HG03565 (cell line): ENCODE data around the gene CRB2.

Experiments
- ATAC-seq: cut with Tn5 transposase; IDR thresholded peaks from one replicate; pipeline ENCODE4 v1.9.1; 2021; ENCODE audit warnings: mild to moderate bottlenecking, moderate library complexity; ENCODE audit not compliant: unreplicated experiment

Gene CRB2

DNA sequence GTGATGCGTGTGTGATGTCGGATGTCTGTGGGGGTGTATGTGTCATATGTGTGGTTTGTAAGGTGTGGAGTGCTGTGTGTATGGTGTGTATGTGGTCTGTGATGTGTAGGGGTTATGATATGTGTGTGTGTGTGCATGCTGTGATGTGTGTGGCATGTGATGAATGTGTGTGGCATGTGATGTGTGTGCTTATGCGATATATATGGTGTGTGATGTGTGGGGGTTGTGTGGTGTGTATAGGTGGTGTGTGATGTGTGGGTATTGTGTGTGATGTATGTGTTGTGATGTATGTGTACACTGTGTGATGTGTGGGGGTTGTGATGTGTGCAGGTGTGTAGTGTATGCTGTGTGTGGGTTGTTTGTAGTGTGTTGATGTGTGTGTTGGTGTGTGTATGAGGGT, 9.2 kb upstream of the CRB2 start:
- no peak for ATAC-seq

- ATAC-seq: no peak
Measured at GRCh38 chr9:123347289-123348060, 8.5 kb upstream of the CRB2 start.

DNA sequence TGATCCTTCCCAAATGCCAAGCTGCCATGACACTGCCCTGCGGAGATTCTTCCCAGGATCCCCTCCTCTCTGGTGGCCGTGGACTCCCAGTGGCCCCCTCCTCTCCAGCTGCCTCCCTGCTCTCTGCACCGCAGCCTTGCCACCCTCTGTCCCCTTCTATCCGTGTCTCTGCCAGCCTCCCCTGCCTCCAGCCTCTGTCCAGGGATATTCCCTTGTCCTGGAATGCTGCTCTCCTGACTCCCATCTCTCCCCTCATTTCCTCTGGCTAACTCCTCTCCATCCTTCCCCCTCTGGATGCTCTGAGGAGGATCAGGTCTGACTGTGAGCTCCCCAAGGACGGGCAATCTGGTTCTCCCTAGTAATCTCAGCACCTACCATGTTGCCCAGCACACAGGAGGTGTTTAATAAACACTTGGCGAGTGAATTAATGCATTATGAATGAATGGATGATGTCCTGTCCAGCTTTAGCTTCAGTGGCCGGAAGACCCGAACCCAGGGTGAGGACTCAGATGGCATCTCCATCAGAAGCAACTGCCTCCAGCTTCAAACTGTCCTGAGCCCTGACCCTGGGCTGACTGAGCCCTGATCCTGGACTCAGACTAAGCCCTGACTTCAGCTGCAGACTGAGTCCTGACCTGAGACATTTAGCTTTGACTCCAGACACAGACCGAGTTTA, 7.5 kb upstream of the CRB2 start:
- no peak for ATAC-seq

DNA sequence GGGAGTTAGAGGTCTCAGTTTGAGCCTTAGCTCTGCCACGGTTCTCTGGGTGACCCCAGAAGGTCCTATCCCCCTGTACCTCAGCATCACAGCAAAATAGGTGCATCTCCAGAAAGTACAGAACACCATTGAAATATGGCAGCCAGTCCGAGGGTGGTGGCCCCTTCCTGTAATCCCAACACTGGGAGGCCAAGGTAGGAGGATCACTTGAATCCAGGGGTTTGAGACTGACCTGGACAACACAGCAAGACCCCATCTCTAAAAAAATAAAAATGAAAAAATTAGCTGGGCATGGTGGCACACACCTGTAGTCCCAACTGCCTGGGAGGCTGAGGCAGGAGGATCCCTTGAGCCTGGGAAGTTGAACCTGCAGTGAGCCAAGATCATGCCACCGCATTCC, 7.0 kb upstream of the CRB2 start:
- ATAC-seq: no peak

DNA sequence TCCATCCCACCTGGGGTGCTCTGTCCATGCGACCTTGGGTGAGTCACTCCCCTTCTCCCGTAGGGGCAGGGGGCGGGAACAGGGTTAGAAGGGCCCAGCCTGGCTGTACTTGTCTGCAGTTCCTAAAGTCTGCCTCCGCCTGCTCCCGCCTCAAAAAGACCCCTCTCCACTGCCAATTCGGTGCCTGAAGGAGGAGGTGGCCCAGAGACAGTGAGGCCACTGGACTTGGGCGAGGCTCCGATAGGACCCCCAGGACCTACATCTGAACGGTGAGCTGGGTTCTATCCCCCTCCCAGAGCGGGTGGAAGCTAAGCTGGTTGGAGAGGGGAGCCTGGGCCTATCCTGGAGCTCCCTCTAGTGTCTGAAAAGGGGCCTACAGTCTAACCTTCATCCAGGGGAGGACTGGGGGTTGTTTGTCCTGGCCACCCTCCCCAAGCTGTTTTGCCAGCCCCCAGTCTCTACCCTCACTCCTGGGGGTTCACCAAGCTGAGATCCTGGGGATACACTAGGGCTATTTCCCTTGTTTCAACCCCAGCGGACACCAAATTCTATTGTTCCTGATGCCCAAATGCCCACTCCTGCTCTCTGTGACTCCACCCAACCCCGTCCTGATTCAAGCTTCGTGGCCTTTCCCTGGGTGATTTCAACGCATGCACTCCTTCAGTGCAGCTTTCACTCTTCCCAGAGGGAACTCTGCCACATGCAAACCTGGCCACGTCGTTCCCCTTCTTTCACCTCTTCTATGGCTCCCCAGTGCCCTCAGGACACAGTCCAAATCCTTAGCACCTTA, 6.1 kb upstream of the CRB2 start:
- ATAC-seq: no peak

- ATAC-seq: no peak
Measured at GRCh38 chr9:123350590-123351310, 5.2 kb upstream of the CRB2 start.

GRCh38 chr9:123353041-123353440, 3.0 kb upstream of the CRB2 start:
- no peak for ATAC-seq

GRCh38 chr9:123353984-123354591, 1.9 kb upstream of the CRB2 start:
- ATAC-seq: no peak

- no peak for ATAC-seq
Measured at GRCh38 chr9:123354806-123355508, 1.0 kb upstream of the CRB2 start.

DNA sequence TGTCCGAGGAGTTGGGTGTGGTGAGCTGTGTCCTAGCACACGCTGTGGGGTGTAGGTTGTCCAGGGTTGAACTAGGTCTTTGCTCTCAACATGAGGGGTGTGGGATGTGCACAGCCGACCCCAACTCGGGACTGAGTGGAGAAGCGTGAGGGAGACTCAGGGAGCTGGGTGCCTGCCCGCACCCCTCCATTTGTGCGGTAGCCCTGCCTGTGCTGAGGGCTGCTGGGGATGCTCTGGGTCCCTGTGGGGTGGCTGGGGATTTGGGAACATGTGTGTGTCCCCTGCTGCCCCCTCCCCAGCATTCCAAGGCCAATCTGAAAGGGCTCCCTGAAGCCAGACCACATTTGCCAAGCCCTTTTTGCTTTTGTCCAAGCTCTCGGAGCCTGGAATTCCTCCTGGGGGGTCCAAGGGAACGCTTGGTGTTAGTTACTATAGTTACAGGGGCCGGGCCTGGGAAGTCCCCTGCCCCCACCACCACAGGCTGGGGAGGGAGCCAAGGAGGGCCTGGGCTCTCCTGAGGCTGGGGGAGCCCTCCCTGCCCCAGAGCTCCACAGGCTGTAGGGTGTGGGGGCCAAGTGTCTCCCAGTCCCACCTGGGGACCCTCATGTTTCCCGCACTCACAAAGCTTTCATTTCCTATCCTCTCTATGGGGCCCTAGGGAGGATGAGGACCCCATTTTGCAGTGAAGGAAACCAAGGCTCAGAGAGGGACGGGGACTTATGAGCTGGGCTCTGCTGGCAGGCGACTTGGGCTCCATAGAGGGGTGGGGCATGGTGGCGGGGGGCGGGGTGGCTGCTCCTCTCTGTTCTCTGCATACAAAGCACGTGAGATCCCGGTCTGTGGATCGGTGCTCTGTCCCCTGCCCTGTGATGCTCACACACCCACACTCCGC, 1.1 kb downstream of the CRB2 start:
- no peak for ATAC-seq

DNA sequence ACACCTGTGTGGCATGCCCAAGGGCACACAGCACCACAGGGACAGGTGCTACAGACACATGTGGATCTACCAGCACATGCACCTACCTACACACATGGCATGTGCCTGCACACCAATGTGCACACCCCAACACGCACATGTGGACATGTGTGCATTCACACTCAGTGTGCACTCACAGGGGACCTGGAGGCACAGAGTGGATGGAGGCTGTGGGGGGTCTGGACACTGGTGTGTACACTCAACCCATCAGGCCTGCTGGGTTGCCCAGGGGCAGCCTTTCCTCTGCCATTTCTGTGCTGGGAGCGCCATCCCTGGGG, 1.7 kb downstream of the CRB2 start:
- no peak for ATAC-seq

GRCh38 chr9:123358181-123358905, 2.3 kb downstream of the CRB2 start:
- no peak for ATAC-seq

GRCh38 chr9:123359106-123359505, 3.1 kb downstream of the CRB2 start:
- no peak for ATAC-seq

DNA sequence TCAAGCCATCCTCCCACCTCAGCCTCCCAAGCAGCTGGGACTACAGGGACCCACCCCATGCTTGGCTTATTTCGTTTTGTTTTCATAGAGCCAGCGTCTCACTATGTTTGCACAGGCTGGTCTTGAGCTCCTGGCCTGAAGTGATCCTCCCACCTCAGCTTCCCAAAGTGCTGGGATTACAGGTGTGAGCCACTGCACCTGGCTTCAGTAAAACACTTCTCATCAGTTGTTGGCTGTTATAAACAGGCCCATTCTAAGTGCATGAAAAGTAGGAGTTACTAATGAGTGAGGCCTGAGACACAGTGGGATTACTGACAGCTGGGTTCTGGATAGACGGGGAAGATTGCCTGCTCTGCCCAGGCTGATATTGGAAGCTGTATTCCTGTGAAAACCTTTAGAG, 3.5 kb downstream of the CRB2 start:
- ATAC-seq: no peak

DNA sequence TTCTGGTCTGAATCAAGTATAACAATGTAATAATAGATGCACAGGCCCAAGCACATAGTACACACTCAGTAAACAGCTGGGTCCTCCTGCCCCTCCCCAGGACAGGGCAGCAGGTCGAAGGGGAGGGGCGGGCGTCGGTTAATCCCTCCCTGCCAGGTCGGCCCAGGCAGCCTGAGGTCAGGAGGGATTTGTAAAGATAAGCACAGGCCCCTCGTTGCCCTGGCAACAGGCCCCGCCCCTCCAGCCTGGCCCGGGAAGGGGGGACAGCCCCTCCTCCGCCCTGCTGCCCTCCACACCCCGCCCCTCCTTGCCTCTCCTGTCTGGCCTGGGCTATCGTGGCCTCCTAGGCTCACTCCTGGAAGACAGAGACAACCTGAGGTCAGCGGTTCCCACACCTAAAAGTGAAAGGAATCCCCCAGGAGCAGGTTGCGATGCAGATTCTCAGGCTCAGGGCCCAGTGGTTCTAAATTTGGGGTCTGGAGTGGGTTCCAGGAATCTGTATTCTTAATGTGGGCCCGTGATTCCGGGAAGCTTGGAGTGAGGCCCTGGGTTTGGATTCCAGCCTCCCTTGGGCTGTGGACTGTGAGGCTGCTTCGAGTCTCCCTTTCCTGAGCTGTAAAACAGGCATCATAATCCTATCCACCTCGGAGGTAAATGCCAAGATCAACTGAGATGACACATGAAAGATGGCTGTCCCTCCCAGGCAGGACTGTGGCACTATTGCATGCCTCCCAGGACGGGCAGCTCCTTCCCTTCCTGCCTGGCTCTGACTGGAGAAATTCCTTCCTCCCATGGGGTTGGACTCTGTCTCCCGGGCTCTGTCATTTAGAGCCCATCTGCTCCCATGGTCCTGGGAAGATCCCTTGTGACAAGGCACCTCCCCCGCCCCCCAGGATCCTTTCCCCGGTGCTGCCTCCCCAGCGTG, 4.4 kb downstream of the CRB2 start:
- ATAC-seq: no peak

DNA sequence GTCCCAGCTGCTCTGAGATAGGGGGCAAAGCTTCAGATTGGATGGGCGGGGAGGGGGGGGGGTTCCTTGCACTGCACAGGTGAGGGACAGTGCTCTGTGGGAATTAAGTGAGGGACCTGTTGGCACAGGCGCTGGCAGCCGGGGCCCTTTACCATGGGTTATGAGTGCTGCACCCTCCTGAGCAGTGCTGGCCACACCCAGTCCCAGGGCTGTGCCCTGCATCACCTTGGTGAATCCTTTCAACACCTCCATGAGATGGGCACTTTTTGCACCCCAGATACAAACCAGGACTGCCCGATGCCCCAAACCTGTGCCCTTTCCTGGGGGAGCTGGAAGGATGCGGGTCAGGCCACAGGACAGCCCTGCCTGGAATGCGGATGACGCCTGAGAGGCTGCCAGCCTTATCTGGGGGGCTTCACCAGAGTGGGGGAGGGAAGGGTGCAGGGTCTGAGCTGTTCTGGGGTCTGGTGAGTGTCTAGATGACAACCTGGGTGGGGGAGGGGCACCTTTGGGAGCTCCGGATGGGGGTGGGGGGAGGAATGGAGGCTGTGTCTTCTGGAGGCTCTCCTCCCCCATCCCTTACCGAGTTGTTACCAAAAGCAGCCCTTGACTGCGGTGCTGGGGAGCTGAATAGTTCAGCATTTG, 5.2 kb downstream of the CRB2 start:
- no peak for ATAC-seq
